HepG2 (cell line): Measurements from ENCODE around the gene HAUS7. TPM values are rescaled to one million over a fixed set of nuclear protein-coding genes. Genes with fewer than 3 reads are reported as not detected.

Experiments
- ATAC-seq: fragments of 200-7000 bp; cut with Tn5 transposase; 3 replicates; pipeline ENCODE4 v1.9.1; 2020; ENCODE audit warnings: mild to moderate bottlenecking, moderate library complexity
- BruUV-seq: library from RNA; stranded (reverse); fragments of 400-500 nt; replicated peaks from 2 replicates; lab custom pipeline; 2021; lab: Mats Ljungman, UMichigan
- CTCF ChIA-PET: fragments of 300-600 bp; formaldehyde crosslinking; extraction: SDS; loops from one replicate; lab custom pipeline; 2021; ENCODE audit warnings: low total read pairs, inconsistent platforms, low intra/inter-chr PET ratio; lab: Yijun Ruan, JAX
- POLR2A ChIA-PET: fragments of 350-600 bp; sonication (Branson Sonifier 250); formaldehyde crosslinking; loops from one replicate; lab custom pipeline; 2020; ENCODE audit warnings: antibody characterized with exemption, inconsistent platforms; lab: Yijun Ruan, JAX
- DNase-seq: peaks from one replicate; pipeline ENCODE4 v3.0.0-alpha.2; 2015; ENCODE audit warnings: low spot score
- FAIRE-seq: peaks from 3 replicates; lab custom pipeline; 2011; peaks lifted over from hg19 to GRCh38; lab: Jason Lieb, UNC
- H2AFZ ChIP-seq: one replicate; pipeline ENCODE4 v1.6.1; 2011; ENCODE audit warnings: low read length, inconsistent platforms
- H3K27ac ChIP-seq: fragments of 300-600 bp; 3 replicates; pipeline ENCODE4 v1.8.0; 2011; ENCODE audit warnings: mixed run types, mild to moderate bottlenecking, mixed read lengths, low read length, inconsistent platforms; ENCODE audit not compliant: insufficient read depth; ENCODE audit errors: extremely low read length
- H3K27me3 ChIP-seq, 2 experiments: fragments of 200-600 bp in 1 of 2; 2 replicates in 1 of 2; 3 replicates in 1 of 2; pipeline versions ENCODE4 v1.6.0 to v1.8.0; 2011; ENCODE audit warnings: low read length in 2 of 2, mild to moderate bottlenecking in 2 of 2, moderate library complexity in 2 of 2, inconsistent platforms in 1 of 2; ENCODE audit not compliant: insufficient read depth in 2 of 2, control insufficient read depth in 1 of 2
- H3K36me3 ChIP-seq, 2 experiments: fragments of 200-600 bp in 1 of 2; replicated peaks in 1 of 2; 2 replicates in 1 of 2; 3 replicates in 1 of 2; pipeline versions ENCODE4 v1.5.1 to v1.8.0; 2011; ENCODE audit warnings: low read length in 2 of 2, inconsistent platforms in 1 of 2; ENCODE audit not compliant: insufficient read depth in 2 of 2, control insufficient read depth in 1 of 2
- H3K4me1 ChIP-seq: 2 replicates; pipeline ENCODE4 v1.5.1; 2012; ENCODE audit warnings: low read length, inconsistent platforms; ENCODE audit not compliant: insufficient read depth
- H3K4me2 ChIP-seq: 2 replicates; pipeline ENCODE4 v1.6.0; 2011; ENCODE audit warnings: low read depth, low read length, inconsistent platforms
- H3K4me3 ChIP-seq, 3 experiments: fragments of 200-600 bp in 1 of 3; sonication (generic), shearing (Covaris generic) in 1 of 3; replicated peaks in 1 of 3; 2 replicates each; pipeline ENCODE4 v1.5.1; 2011 to 2016; ENCODE audit warnings: low read length in 3 of 3, inconsistent platforms in 2 of 3, low read depth in 2 of 3, mild to moderate bottlenecking in 2 of 3, control low read depth in 1 of 3, mixed read lengths in 1 of 3; ENCODE audit not compliant: insufficient read depth in 1 of 3
- H3K79me2 ChIP-seq: one replicate; pipeline ENCODE4 v1.6.1; 2011; ENCODE audit warnings: low read length, inconsistent platforms; ENCODE audit not compliant: insufficient read depth
- H3K9ac ChIP-seq: 2 replicates; pipeline ENCODE4 v1.6.0; 2011; ENCODE audit warnings: mild to moderate bottlenecking, low read depth, low read length, inconsistent platforms; ENCODE audit not compliant: insufficient read depth
- H3K9me3 ChIP-seq: 2 replicates; pipeline ENCODE4 v1.5.1; 2012; ENCODE audit warnings: mild to moderate bottlenecking, low read length
- H4K20me1 ChIP-seq: 2 replicates; pipeline ENCODE4 v1.6.0; 2011; ENCODE audit warnings: inconsistent platforms, mild to moderate bottlenecking, low read length, moderate library complexity; ENCODE audit not compliant: insufficient read depth
- BHLHE40 ChIP-seq: IDR thresholded peaks from 2 replicates; pipeline ENCODE4 v1.6.1; 2011; ENCODE audit warnings: low read length, improper control_type of control experiment
- HNF4A ChIP-seq: sonication (generic); formaldehyde crosslinking; IDR thresholded peaks from 2 replicates; pipeline ENCODE4 v1.4.0; 2020; ENCODE audit warnings: missing genetic modification reagents
- IKZF1 ChIP-seq: fragments of 450-650 bp; IDR thresholded peaks from 2 replicates; pipeline ENCODE4 v1.7.1; 2016
- NR2C2 ChIP-seq: sonication (generic); formaldehyde crosslinking; IDR thresholded peaks from 2 replicates; pipeline ENCODE4 v1.4.0; 2020; ENCODE audit warnings: missing genetic modification reagents, mild to moderate bottlenecking, moderate library complexity, borderline replicate concordance
- NR2F1 ChIP-seq, 2 experiments: fragments of 450-650 bp in 1 of 2; formaldehyde crosslinking in 1 of 2; IDR thresholded peaks; 2 replicates each; pipeline versions ENCODE4 v1.5.0 to v1.6.1; 2016 to 2020; ENCODE audit warnings: mild to moderate bottlenecking in 1 of 2, missing compliant biosample characterization in 1 of 2, missing genetic modification reagents in 1 of 2, moderate library complexity in 1 of 2
- POLR2AphosphoS2 ChIP-seq: IDR thresholded peaks from 2 replicates; pipeline ENCODE4 v1.6.1; 2011; ENCODE audit warnings: low read depth, low read length, improper control_type of control experiment
- ZNF468 ChIP-seq: sonication (generic); formaldehyde crosslinking; IDR thresholded peaks from 2 replicates; pipeline ENCODE4 v1.8.0; 2022; ENCODE audit warnings: mild to moderate bottlenecking, moderate library complexity, missing genetic modification reagents
- ZNF567 ChIP-seq: sonication (generic); formaldehyde crosslinking; IDR thresholded peaks from 2 replicates; pipeline ENCODE4 v1.8.1; 2023; ENCODE audit warnings: mild to moderate bottlenecking, missing genetic modification reagents, borderline replicate concordance
- ZNF678 ChIP-seq: sonication (generic); formaldehyde crosslinking; IDR thresholded peaks from 2 replicates; pipeline ENCODE4 v1.4.0; 2020; ENCODE audit warnings: mild to moderate bottlenecking, missing genetic modification reagents
- ZNF7 ChIP-seq: IDR thresholded peaks from 2 replicates; pipeline ENCODE4 v1.6.1; 2016; ENCODE audit warnings: missing biosample characterization, missing genetic modification reagents
- WGBS: methylation state at CpG from one replicate; pipeline ENCODE4 v1.1.6; 2017; ENCODE audit warnings: low lambda C conversion rate; 5-methylcytosine and 5-hydroxymethylcytosine counted together
- in situ Hi-C: cut with HindIII; loops from 2 replicates; pipeline ENCODE4 v1.10.0; 2017; ENCODE audit warnings: low pct_unique_long_range_greater_than_20kb; ENCODE audit not compliant: extremely low pct_ligation_motif_present
- intact Hi-C: fragments of 100-400 bp; cut with micrococcal nuclease; formaldehyde crosslinking; loops from one replicate; pipeline ENCODE4 v1.10.0; 2022; ENCODE audit not compliant: unreplicated experiment
- polyA plus RNA-seq, 8 experiments: library from polyadenylated mRNA; depleted of rRNA in 3 of 8; stranded (reverse) in 7 of 8; unstranded in 1 of 8; fragments of >200 nt; fragmentation: Illumina TruSeq in 4 of 8; extraction: Trizol in 4 of 8; gene quantifications; 2 replicates each; pipeline versions ENCODE4 v1.2.1 to v1.2.3, GENCODE V29; 2011 to 2016; ENCODE audit warnings: low read depth in 4 of 8, missing spikeins in 1 of 8, mixed read lengths in 1 of 8; ENCODE audit not compliant: insufficient read depth in 1 of 8
- total RNA-seq, 5 experiments: library from RNA; depleted of rRNA; stranded (reverse); fragments of >200 nt; fragmentation: Illumina TruSeq; extraction: Trizol; gene quantifications; 2 replicates each; pipeline ENCODE4 v1.2.3, GENCODE V29; 2016; ENCODE audit warnings: low read depth in 1 of 5
- TF ChIP-seq, protein P1 (sequence below): sonication (generic); formaldehyde crosslinking; IDR thresholded peaks from 2 replicates; pipeline ENCODE4 v1.4.0; 2020; ENCODE audit warnings: missing genetic modification reagents, borderline replicate concordance
- TF ChIP-seq, protein P2 (sequence below): sonication (generic); formaldehyde crosslinking; IDR thresholded peaks from 2 replicates; pipeline ENCODE4 v1.4.0; 2020; ENCODE audit warnings: low read depth, mild to moderate bottlenecking, missing genetic modification reagents
- TF ChIP-seq, protein P3 (sequence below): sonication (generic); formaldehyde crosslinking; conservative IDR thresholded peaks from 2 replicates; pipeline ENCODE4 v1.4.0; 2020; ENCODE audit warnings: missing genetic modification reagents

Gene HAUS7
- total and polyA plus RNA-seq, 2 of the 13 experiments (the other 11 are each of a cell fraction or from before 2014, with no cell fraction given): 10.9 to 42.4 TPM

DNA sequence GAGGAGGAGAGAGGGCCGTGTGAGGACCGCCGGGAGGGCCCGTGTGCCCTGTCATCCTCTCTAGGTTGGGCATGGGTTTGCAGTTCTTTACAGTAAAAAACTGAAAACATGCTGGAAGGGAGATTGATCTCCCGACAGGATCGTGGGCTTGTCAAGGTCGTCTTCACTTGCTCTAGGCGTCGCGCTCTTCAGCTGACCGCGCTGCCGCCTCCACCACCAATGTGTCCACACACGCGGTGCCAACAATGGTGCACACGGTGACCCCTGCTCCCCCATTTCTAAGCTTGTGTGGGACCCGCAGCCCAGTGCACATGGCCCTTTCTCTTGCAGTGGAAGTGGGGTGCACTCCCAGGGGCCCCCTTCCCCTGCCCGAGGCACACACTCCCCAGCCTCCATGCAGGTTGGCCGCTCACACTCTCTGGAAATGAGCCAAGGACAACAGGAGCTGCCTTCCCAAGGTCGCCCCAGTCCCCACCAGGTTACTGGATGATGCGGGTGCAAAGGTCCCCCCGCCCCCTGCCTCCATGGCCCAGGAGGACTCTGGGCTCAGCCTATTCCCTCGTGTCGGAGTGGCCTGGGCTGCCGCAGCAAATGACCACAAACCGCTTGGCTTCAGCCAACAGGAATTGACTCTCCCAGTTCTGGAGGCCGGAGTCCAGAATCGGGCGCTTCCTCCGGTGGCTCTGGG is 60.8 kb downstream of the HAUS7 start:
- DNase-seq: peak; percentile 79
- intact Hi-C loops (no loop called here), in situ Hi-C loops (loop anchor here (10.0 kb wide), 1 partner anchor 375 kb away; no protein-coding TSS in a partner anchor)
- BruUV-seq: no TSS peak
- peak overlapping the region; percentile 18 for H3K4me2 ChIP-seq
- no peak overlapping the region for H3K9ac ChIP-seq
- H2AFZ ChIP-seq: no peak overlapping the region
- WGBS: no CpG with 5 or more reads among the region's 30 CpGs
- H3K36me3 ChIP-seq: no peaks in the 10 kb centered on the region
- CTCF ChIA-PET: no interaction called here
- H4K20me1 ChIP-seq: no peaks in the 10 kb centered on the region
- no peaks in the 10 kb centered on the region for H3K9me3 ChIP-seq
- no peaks in the 10 kb centered on the region for H3K79me2 ChIP-seq
- peak overlapping the region; percentile 67 for H3K27ac ChIP-seq
- peaks cover 48% of the 10 kb centered on the region for H3K4me1 ChIP-seq
- no peak overlapping the region; a peak in 1 of 6 replicates for H3K4me3 ChIP-seq
- H3K27me3 ChIP-seq: no peaks in the 10 kb centered on the region
- peak; percentile 98 for FAIRE-seq
- ATAC-seq: peak; percentile 87
- POLR2A ChIA-PET: interaction anchor here (1.0 kb wide), 1 partner anchor 79 kb away, joined by 3 read pairs; no protein-coding TSS in a partner anchor
- TF ChIP-seq ZNF678 (no peak), NR2F1 (CRISPR knock-in tag; IDR thresholded peaks at IDR 0.05) (no peak), ZNF7 (CRISPR knock-in tag) (no peak), ZNF468 (no peak), HNF4A (CRISPR knock-in tag) (peak; percentile 81), NR2C2 (CRISPR knock-in tag) (0 out of 2 replicates have a peak, but pooled peaks have one; percentile 33), BHLHE40 (no peak), IKZF1 (no peak), ZNF567 (CRISPR knock-in tag) (no peak), POLR2AphosphoS2 (no peak)
- TF ChIP-seq, protein P1, sequence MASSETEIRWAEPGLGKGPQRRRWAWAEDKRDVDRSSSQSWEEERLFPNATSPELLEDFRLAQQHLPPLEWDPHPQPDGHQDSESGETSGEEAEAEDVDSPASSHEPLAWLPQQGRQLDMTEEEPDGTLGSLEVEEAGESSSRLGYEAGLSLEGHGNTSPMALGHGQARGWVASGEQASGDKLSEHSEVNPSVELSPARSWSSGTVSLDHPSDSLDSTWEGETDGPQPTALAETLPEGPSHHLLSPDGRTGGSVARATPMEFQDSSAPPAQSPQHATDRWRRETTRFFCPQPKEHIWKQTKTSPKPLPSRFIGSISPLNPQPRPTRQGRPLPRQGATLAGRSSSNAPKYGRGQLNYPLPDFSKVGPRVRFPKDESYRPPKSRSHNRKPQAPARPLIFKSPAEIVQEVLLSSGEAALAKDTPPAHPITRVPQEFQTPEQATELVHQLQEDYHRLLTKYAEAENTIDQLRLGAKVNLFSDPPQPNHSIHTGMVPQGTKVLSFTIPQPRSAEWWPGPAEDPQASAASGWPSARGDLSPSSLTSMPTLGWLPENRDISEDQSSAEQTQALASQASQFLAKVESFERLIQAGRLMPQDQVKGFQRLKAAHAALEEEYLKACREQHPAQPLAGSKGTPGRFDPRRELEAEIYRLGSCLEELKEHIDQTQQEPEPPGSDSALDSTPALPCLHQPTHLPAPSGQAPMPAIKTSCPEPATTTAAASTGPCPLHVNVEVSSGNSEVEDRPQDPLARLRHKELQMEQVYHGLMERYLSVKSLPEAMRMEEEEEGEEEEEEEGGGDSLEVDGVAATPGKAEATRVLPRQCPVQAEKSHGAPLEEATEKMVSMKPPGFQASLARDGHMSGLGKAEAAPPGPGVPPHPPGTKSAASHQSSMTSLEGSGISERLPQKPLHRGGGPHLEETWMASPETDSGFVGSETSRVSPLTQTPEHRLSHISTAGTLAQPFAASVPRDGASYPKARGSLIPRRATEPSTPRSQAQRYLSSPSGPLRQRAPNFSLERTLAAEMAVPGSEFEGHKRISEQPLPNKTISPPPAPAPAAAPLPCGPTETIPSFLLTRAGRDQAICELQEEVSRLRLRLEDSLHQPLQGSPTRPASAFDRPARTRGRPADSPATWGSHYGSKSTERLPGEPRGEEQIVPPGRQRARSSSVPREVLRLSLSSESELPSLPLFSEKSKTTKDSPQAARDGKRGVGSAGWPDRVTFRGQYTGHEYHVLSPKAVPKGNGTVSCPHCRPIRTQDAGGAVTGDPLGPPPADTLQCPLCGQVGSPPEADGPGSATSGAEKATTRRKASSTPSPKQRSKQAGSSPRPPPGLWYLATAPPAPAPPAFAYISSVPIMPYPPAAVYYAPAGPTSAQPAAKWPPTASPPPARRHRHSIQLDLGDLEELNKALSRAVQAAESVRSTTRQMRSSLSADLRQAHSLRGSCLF (CRISPR knock-in tag): no peak
- TF ChIP-seq, protein P2, sequence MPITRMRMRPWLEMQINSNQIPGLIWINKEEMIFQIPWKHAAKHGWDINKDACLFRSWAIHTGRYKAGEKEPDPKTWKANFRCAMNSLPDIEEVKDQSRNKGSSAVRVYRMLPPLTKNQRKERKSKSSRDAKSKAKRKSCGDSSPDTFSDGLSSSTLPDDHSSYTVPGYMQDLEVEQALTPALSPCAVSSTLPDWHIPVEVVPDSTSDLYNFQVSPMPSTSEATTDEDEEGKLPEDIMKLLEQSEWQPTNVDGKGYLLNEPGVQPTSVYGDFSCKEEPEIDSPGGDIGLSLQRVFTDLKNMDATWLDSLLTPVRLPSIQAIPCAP (CRISPR knock-in tag): no peak
- TF ChIP-seq, protein P3, sequence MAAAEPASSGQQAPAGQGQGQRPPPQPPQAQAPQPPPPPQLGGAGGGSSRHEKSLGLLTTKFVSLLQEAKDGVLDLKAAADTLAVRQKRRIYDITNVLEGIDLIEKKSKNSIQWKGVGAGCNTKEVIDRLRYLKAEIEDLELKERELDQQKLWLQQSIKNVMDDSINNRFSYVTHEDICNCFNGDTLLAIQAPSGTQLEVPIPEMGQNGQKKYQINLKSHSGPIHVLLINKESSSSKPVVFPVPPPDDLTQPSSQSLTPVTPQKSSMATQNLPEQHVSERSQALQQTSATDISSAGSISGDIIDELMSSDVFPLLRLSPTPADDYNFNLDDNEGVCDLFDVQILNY (CRISPR knock-in tag): no peak
